ENCODE measurements around the gene ENTPD7. TPM values are rescaled to one million over a fixed set of nuclear protein-coding genes. Genes with fewer than 3 reads are reported as not detected.
A peak's percentile ranks its signal among the peaks of the same experiment; 100 is the strongest.

The ENTPD7 gene
- total RNA-seq, 4 donors from 2014 or later: 3.3 to 4.8 (median 4.4) TPM

DNA sequence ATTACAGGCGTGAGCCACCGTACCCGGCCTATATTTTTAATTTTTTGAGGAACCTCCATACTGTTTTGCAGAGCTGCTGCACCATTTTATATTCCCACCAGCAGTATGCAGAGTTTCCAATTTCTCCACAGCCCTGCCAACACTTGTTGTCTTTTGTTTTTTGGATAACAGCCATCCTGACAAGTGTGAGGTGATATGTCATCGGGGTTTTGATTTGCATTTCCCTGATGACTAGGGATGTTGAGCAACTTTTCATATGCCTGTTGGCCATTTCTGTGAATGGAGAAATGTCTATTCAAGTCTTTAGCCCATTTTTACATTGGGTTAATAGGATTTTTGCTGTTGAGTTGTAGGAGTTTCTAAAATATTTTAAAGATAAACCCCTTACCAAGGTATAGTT is 22.2 kb downstream of the ENTPD7 start:
- Histone ChIP-seq H3K4me1 (no peaks in the 10 kb centered on the region), H3K36me3 (peaks cover 8 to 41% (median 17%) of the 10 kb centered on the region in 4 donors), H3K27me3 (no peaks in the 10 kb centered on the region), H3K9me3 (no peaks in the 10 kb centered on the region), H3K27ac (replicated peaks in 1 of 4) (no peak overlapping the region), H3K4me3 (no peak overlapping the region)
- intact Hi-C loops (cut with DNase I): no loop called here
- WGBS: 90% methylated on average over 4 of the region's 4 CpGs
- DNase-seq (ENCODE audit: extremely low spot score): no peak
- TF ChIP-seq POLR2AphosphoS5 (IDR thresholded peaks at IDR 0.05) (no peak), EP300 (IDR thresholded peaks at IDR 0.05) (no peak), POLR2A (IDR thresholded peaks at IDR 0.05; ENCODE audit: low read depth) (no peak)
- TF ChIP-seq, protein P1, sequence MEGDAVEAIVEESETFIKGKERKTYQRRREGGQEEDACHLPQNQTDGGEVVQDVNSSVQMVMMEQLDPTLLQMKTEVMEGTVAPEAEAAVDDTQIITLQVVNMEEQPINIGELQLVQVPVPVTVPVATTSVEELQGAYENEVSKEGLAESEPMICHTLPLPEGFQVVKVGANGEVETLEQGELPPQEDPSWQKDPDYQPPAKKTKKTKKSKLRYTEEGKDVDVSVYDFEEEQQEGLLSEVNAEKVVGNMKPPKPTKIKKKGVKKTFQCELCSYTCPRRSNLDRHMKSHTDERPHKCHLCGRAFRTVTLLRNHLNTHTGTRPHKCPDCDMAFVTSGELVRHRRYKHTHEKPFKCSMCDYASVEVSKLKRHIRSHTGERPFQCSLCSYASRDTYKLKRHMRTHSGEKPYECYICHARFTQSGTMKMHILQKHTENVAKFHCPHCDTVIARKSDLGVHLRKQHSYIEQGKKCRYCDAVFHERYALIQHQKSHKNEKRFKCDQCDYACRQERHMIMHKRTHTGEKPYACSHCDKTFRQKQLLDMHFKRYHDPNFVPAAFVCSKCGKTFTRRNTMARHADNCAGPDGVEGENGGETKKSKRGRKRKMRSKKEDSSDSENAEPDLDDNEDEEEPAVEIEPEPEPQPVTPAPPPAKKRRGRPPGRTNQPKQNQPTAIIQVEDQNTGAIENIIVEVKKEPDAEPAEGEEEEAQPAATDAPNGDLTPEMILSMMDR (IDR thresholded peaks at IDR 0.05): no peak

DNA sequence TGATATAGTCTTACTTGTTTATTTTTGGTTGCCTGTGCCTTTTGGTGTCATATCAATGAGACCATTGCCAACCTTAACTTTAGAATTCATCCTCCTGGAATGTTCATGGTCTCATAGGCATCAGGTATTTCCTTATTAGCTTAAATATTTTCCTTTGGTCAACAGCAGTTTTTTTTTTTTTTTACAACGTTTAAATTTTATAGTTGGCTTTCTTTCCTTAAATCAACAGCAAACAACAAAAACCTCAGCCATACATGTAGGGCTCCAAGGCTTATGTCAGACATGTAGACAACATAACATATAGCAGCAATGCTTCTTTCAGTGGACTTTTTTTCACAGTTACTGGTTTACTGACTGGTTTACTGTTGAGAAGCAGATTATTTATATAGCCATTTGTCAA is 22.7 kb downstream of the ENTPD7 start:
- WGBS: 63% methylated on average over 1 of the region's 1 CpG
- H3K4me3 ChIP-seq: no peak overlapping the region
- TF ChIP-seq POLR2AphosphoS5 (IDR thresholded peaks at IDR 0.05): no peak
- no peak for TF ChIP-seq EP300 (IDR thresholded peaks at IDR 0.05)
- no peak for TF ChIP-seq POLR2A (IDR thresholded peaks at IDR 0.05; ENCODE audit: low read depth)
- TF ChIP-seq, protein P1 (IDR thresholded peaks at IDR 0.05): no peak
- H3K36me3 ChIP-seq: peaks cover 8 to 41% (median 17%) of the 10 kb centered on the region in 4 donors
- H3K4me1 ChIP-seq: no peaks in the 10 kb centered on the region
- intact Hi-C loops (cut with DNase I): no loop called here
- DNase-seq (ENCODE audit: extremely low spot score): no peak
- H3K27ac ChIP-seq (replicated peaks in 1 of 4): no peak overlapping the region
- no peaks in the 10 kb centered on the region for H3K27me3 ChIP-seq
- H3K9me3 ChIP-seq: no peaks in the 10 kb centered on the region

DNA sequence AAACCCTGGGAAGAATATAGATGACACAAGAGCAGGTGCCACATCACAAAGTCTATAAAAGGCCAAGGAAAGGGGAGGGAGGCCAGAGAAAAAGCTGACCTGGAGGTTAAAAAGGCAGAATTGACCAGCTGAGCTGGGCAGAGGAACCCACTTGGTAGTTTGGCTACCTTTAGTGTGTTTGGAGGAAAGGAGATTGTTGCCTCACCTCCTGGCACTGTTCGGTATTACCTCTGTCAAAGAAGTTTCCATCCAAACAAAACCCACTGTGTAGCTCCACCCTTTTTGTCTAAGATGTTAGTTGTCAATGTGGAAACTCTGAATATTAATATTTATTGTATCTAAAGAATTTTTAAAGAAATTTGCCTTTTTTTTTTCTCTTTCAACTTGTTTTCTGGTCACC is 23.4 kb downstream of the ENTPD7 start:
- H3K36me3 ChIP-seq: peaks cover 8 to 41% (median 17%) of the 10 kb centered on the region in 4 donors
- no peaks in the 10 kb centered on the region for H3K4me1 ChIP-seq
- intact Hi-C loops (cut with DNase I): no loop called here
- no peak overlapping the region for H3K4me3 ChIP-seq
- no peaks in the 10 kb centered on the region for H3K9me3 ChIP-seq
- 79% methylated on average over 1 of the region's 1 CpG for WGBS
- no peaks in the 10 kb centered on the region for H3K27me3 ChIP-seq
- no peak overlapping the region for H3K27ac ChIP-seq (replicated peaks in 1 of 4)
- DNase-seq (ENCODE audit: extremely low spot score): no peak
- TF ChIP-seq, protein P1 (IDR thresholded peaks at IDR 0.05): peak in 1 of 3 experiments; percentile 4
- no peak for TF ChIP-seq EP300 (IDR thresholded peaks at IDR 0.05)

DNA sequence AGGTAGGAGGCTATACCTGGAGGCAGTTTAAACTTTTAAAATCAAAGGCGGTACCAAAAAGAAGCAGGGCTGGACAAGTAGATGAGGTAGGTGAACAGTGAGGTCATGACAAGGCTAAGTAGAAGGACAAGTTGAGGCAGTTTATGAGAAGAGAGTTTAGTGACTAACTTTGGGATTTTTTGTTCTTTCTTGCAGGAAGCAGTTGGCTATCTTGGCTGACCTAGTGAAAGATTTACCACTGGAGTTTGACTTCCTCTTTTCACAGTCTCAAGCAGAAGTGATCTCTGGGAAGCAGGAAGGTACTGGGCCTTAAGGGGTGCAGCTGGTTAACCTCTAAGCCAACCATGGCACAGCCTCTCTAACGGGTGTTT is 26.3 kb downstream of the ENTPD7 start:
- Histone ChIP-seq H3K9me3 (no peaks in the 10 kb centered on the region), H3K27ac (replicated peaks in 1 of 4) (no peak overlapping the region), H3K27me3 (no peaks in the 10 kb centered on the region), H3K4me1 (no peaks in the 10 kb centered on the region), H3K4me3 (no peak overlapping the region), H3K36me3 (peaks cover 0 to 32% (median 4%) of the 10 kb centered on the region in 4 donors)
- WGBS: 62% methylated on average over 2 of the region's 2 CpGs
- no peak for TF ChIP-seq POLR2A (IDR thresholded peaks at IDR 0.05; ENCODE audit: low read depth)
- no peak for TF ChIP-seq EP300 (IDR thresholded peaks at IDR 0.05)
- no peak for TF ChIP-seq POLR2AphosphoS5 (IDR thresholded peaks at IDR 0.05)
- TF ChIP-seq, protein P1 (IDR thresholded peaks at IDR 0.05): no peak
- intact Hi-C loops (cut with DNase I): no loop called here
- DNase-seq (ENCODE audit: extremely low spot score): no peak

DNA sequence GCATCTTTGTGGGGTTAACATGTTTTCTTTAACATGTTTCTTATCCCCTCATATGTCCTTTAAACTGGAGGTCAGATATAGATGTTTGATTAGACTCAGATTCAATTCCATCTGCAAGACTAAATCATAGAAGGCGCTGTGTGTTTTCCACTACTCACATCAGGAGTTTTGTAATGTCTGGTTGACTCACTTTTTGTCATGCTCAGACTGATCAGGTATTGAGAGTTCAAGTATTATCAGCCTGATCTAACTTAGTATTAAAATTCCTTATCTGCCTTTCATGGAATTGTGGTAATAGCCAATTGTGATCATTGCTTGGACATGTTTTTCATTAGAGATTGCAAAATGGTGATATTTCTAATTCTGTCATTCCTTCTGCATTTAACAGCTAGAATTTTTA is 30.2 kb downstream of the ENTPD7 start:
- DNase-seq (ENCODE audit: extremely low spot score): no peak
- TF ChIP-seq POLR2AphosphoS5 (IDR thresholded peaks at IDR 0.05) (no peak), POLR2A (IDR thresholded peaks at IDR 0.05; ENCODE audit: low read depth) (no peak), EP300 (IDR thresholded peaks at IDR 0.05) (no peak)
- TF ChIP-seq, protein P1 (IDR thresholded peaks at IDR 0.05): no peak
- Histone ChIP-seq H3K9me3 (no peaks in the 10 kb centered on the region), H3K4me1 (no peaks in the 10 kb centered on the region), H3K4me3 (no peak overlapping the region), H3K27ac (replicated peaks in 1 of 4) (no peak overlapping the region), H3K36me3 (peaks cover 10 to 48% (median 20%) of the 10 kb centered on the region in 4 donors), H3K27me3 (no peaks in the 10 kb centered on the region)
- intact Hi-C loops (cut with DNase I): no loop called here
- WGBS: 91% methylated on average over 1 of the region's 1 CpG

Data from esophagus muscularis mucosa (tissue), 4 donors.